ENCODE data around the gene PPP1R16B.

PPP1R16B gene

DNA sequence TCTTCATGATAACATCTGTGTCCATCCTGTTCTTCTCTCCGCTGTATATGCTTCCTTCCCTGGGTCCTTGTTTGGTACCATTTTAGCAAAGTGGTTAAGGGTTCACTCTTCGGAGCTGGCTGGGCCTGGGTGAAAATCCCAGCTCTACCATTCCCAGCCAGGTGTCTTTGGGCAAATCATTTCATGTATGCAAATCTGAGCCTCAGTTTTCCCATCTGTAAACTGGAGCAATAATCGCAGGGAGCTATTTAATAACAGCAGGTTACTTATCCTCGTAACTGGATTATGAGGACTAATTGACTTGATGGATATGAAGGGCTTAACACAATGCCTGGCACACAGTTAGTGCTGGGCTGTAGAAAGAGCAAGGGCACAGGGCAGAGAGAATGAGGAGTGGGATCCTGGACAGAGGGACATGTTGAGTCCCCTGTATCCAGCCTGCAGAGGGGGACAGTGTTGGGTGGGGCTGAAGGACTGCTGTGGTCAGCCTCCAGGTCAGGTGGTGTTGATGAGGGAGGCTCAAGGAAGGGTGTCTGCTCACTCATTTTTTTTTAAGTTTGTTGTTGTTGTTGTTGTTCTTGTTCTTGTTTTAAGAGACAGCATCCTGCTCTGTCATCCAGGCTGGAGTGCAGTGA lies 76.4 kb downstream of the PPP1R16B start:
- TF ChIP-seq, protein P1, sequence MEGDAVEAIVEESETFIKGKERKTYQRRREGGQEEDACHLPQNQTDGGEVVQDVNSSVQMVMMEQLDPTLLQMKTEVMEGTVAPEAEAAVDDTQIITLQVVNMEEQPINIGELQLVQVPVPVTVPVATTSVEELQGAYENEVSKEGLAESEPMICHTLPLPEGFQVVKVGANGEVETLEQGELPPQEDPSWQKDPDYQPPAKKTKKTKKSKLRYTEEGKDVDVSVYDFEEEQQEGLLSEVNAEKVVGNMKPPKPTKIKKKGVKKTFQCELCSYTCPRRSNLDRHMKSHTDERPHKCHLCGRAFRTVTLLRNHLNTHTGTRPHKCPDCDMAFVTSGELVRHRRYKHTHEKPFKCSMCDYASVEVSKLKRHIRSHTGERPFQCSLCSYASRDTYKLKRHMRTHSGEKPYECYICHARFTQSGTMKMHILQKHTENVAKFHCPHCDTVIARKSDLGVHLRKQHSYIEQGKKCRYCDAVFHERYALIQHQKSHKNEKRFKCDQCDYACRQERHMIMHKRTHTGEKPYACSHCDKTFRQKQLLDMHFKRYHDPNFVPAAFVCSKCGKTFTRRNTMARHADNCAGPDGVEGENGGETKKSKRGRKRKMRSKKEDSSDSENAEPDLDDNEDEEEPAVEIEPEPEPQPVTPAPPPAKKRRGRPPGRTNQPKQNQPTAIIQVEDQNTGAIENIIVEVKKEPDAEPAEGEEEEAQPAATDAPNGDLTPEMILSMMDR (IDR thresholded peaks at IDR 0.05; ENCODE audit: insufficient read depth, low read depth, low read length, missing control alignments) = no peak
- DNase-seq (ENCODE audit: low read depth) = no peak
- no peak overlapping the region for H3K4me3 ChIP-seq (ENCODE audit: low read length)

DNA sequence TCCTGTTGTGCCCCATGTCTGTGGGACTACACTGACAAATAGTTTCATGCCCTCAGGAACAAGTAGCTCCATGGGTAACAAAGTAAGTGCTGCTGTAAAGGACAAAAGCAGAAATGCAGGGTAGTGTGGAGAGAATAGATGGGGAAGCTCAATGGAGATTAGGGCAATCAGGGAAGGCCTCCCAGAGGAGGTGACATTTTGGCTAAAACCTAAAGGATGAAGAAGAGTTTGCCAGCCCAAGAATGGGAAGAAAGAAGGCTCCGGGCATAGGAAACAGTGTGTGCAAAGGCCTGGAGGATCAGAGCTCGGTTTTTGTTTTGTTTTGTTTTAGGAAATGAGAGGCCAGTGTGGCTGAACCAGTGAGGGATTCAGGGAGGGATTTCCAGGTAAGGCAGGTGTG lies 77.1 kb downstream of the PPP1R16B start:
- DNase-seq (ENCODE audit: low read depth) = no peak
- TF ChIP-seq, protein P1 (IDR thresholded peaks at IDR 0.05; ENCODE audit: insufficient read depth, low read depth, low read length, missing control alignments) = no peak
- H3K4me3 ChIP-seq (ENCODE audit: low read length) = no peak overlapping the region

DNA sequence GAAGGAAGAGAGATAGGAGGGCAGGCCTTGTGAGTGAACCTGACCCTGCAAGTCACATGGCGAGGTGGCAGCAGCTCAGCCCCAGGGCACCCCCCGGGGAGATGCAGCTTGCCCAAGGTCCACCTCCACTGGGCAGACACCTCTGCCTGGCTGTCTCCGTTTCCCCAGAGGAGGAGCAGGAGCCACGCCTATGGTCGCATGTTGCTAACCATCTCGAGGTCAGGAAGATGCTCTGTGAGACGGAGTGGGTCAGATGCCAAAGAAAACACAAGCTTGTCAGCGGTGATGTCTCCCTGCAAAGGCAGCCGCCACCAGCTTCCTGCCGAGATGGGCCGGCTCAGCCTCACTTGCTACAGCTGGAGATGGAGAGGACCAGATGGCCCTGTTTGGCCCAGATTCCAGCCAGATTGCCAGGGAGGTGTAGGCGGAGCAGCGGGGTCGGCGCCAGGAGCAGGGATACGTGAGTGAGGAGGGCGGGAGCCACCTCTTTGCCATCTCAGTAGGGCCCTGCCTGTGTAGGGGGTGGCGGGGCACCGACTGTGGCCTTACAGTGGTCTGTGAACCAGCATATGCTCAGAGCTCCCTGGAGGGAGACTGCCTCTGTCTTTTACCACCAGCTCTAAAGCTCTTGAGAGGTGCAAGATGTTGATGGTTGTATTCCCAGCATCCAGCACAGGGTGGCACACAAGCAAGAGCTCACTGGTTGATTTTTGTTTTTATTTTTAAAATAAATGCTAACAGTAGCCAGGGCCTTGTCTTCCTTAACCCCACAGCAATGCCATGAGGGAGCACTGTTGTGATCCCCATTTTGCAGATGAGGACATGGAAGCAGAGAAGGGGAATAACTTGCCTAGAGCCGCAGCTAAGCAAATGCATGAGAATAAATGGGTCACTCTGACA lies 77.8 kb downstream of the PPP1R16B start:
- no peak overlapping the region for H3K4me3 ChIP-seq (ENCODE audit: low read length)
- no peak for DNase-seq (ENCODE audit: low read depth)
- TF ChIP-seq, protein P1 (IDR thresholded peaks at IDR 0.05; ENCODE audit: insufficient read depth, low read depth, low read length, missing control alignments) = no peak

DNA sequence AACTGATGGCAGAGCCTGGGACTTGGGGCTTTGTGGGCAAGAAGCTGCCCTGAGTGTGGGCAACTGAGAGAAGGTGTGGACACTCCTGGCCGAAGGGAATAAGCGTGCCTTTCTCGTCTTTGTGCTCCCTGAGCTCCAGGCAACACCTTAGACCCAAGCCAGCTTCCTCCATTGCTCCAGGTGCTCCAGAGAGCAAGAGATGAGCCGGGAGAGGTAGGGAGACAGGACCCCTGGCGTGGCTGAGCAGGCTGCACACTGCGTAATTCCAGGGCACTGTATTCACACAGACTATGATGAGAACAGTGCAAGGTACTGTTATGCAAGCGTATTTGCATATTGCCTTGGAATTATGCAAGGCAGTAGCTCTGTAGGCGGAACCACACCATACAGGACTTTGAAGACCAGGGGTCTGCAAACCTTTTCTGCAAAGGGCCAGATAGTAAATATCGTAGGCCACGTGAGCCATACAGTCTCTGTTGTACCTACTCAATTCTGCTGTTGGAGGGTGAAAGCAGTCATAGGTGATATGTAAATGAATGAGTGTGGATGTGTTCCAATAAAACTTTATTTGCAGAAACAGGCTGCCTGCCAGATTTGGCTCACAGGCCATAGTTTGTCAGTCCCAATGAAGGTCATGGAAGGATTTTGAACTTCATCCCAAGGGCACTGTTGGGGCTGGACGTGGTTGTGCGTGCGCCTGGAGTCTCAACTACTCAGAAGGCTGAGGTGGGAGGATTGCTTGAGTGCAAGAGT lies 78.7 kb downstream of the PPP1R16B start:
- no peak for DNase-seq (ENCODE audit: low read depth)
- TF ChIP-seq, protein P1 (IDR thresholded peaks at IDR 0.05; ENCODE audit: insufficient read depth, low read depth, low read length, missing control alignments) = no peak
- no peak overlapping the region for H3K4me3 ChIP-seq (ENCODE audit: low read length)

DNA sequence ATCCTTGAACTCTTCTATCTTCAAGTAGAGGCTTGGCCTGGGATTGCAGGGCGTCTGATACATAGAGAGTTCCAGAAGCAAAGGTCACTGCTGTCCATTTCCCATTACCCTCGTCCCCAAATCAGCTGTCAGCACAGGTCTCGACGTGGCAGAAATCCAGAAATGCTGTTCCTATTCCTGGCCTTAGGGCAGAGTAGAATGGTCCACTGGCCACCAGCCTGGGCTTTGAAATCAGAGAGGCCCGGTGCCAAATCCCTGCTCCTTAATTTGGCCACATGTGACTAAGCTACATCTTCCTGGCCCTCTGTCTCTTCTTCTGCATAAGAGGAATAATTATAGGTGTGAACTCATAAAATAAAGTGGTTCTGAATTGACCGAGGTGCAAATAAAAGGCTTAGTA lies 79.9 kb downstream of the PPP1R16B start:
- H3K4me3 ChIP-seq (ENCODE audit: low read length) = no peak overlapping the region
- DNase-seq (ENCODE audit: low read depth) = no peak
- TF ChIP-seq, protein P1 (IDR thresholded peaks at IDR 0.05; ENCODE audit: insufficient read depth, low read depth, low read length, missing control alignments) = no peak

DNA sequence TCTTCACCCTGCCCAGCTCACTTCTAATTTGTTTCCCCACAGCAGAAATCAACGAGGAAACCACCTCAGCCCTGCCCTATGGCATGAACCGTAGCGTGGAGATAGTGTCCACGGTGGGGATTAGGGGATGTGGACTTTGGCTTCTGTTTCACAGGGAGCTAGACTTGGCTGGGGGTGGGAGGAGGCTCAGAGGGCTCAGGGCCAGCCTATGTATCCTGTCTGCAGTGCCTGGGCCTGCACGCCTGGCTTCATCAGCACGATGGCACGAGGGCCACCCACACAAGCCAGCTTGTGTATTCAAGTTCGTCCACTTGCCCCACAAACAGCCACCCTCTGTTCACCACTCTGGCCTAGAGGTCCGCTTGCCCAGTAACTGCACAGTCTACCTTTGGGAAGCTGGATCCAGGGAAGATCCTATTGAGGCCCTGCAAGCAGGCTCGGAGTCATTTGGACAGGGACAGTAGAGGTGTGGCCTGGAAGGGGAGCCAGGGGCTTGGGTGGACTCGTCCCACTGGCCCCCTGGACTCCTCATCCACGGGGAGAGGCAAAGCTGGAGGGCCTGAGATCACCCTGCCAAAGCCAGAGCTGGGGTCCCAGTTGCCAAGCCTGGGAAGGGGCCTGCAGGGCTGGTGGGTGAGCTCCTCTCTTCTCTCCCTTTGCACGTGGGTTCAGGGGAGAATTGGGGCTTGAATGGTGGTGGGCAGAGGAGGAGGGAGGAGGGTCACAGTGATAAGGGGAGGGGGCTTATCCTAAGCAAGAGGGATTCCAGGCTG lies 82.7 kb downstream of the PPP1R16B start:
- TF ChIP-seq, protein P1 (IDR thresholded peaks at IDR 0.05; ENCODE audit: insufficient read depth, low read depth, low read length, missing control alignments) = no peak
- DNase-seq (ENCODE audit: low read depth) = peak; percentile 35
- H3K4me3 ChIP-seq (ENCODE audit: low read length) = no peak overlapping the region

Measured in epithelial cell of esophagus (primary cell).